ENCODE measurements around the gene CCDC148. TPM values are rescaled to one million over a fixed set of nuclear protein-coding genes. Genes with fewer than 3 reads are reported as not detected.

Gene CCDC148
- total and polyA plus RNA-seq, 5 donors from 2014 or later: not detected

- Histone ChIP-seq H3K9me3 (ENCODE audit: control insufficient read depth in 2 of 2, low read length in 2 of 2) (no peaks in the 10 kb centered on the region), H3K36me3 (ENCODE audit: control insufficient read depth, insufficient read depth, low read length) (no peaks in the 10 kb centered on the region), H3K27me3 (ENCODE audit: control insufficient read depth, insufficient read depth, low read length) (no peaks in the 10 kb centered on the region), H3K27ac (ENCODE audit: insufficient read depth, low read length, poor library complexity, severe bottlenecking) (no peak overlapping the region), H3K4me3 (ENCODE audit: low read depth, low read length) (no peak overlapping the region), H3K4me1 (ENCODE audit: control insufficient read depth, insufficient read depth, low read length, poor library complexity, severe bottlenecking) (no peaks in the 10 kb centered on the region)
- no peak overlapping the region for H3K27ac Mint-ChIP-seq
- ATAC-seq (ENCODE audit: low read depth in 2 of 2) (no peak), DNase-seq (no peak)
- no peak overlapping the region for H3K4me3 Mint-ChIP-seq
- peaks cover 0 to 2% (median 0%) of the 10 kb centered on the region in 7 donors for H3K9me3 Mint-ChIP-seq
- peaks cover 5% of the 10 kb centered on the region for H3K27me3 Mint-ChIP-seq
- H3K4me1 Mint-ChIP-seq: no peaks in the 10 kb centered on the region
- H3K36me3 Mint-ChIP-seq: no peaks in the 10 kb centered on the region
Observed at GRCh38 chr2:158134655-158135054, 321.9 kb downstream of the CCDC148 start.

GRCh38 chr2:158134055-158134454 is 322.5 kb downstream of the CCDC148 start:
- no peaks in the 10 kb centered on the region for H3K36me3 ChIP-seq (ENCODE audit: control insufficient read depth, insufficient read depth, low read length)
- no peaks in the 10 kb centered on the region for H3K27me3 ChIP-seq (ENCODE audit: control insufficient read depth, insufficient read depth, low read length)
- Mint-ChIP-seq H3K36me3 (no peaks in the 10 kb centered on the region), H3K4me1 (no peaks in the 10 kb centered on the region), H3K9me3 (peaks cover 0 to 2% (median 0%) of the 10 kb centered on the region in 7 donors), H3K4me3 (no peak overlapping the region), H3K27me3 (peaks cover 5% of the 10 kb centered on the region), H3K27ac (no peak overlapping the region)
- H3K27ac ChIP-seq (ENCODE audit: insufficient read depth, low read length, poor library complexity, severe bottlenecking): no peak overlapping the region
- no peaks in the 10 kb centered on the region for H3K9me3 ChIP-seq (ENCODE audit: control insufficient read depth in 2 of 2, low read length in 2 of 2)
- ATAC-seq (ENCODE audit: low read depth in 2 of 2): no peak
- no peak for DNase-seq
- H3K4me1 ChIP-seq (ENCODE audit: control insufficient read depth, insufficient read depth, low read length, poor library complexity, severe bottlenecking): no peaks in the 10 kb centered on the region
- no peak overlapping the region for H3K4me3 ChIP-seq (ENCODE audit: low read depth, low read length)

- Histone ChIP-seq H3K27ac (ENCODE audit: insufficient read depth, low read length, poor library complexity, severe bottlenecking) (no peak overlapping the region), H3K4me1 (ENCODE audit: control insufficient read depth, insufficient read depth, low read length, poor library complexity, severe bottlenecking) (no peaks in the 10 kb centered on the region), H3K4me3 (ENCODE audit: low read depth, low read length) (no peak overlapping the region), H3K9me3 (ENCODE audit: control insufficient read depth in 2 of 2, low read length in 2 of 2) (no peaks in the 10 kb centered on the region), H3K27me3 (ENCODE audit: control insufficient read depth, insufficient read depth, low read length) (no peaks in the 10 kb centered on the region), H3K36me3 (ENCODE audit: control insufficient read depth, insufficient read depth, low read length) (no peaks in the 10 kb centered on the region)
- ATAC-seq (ENCODE audit: low read depth in 2 of 2): no peak
- Mint-ChIP-seq H3K36me3 (no peaks in the 10 kb centered on the region), H3K27me3 (peaks cover 5% of the 10 kb centered on the region), H3K9me3 (peaks cover 0 to 2% (median 0%) of the 10 kb centered on the region in 7 donors), H3K4me1 (no peaks in the 10 kb centered on the region), H3K4me3 (no peak overlapping the region), H3K27ac (no peak overlapping the region)
- no peak for DNase-seq
Observed at GRCh38 chr2:158131919-158132566, 324.5 kb downstream of the CCDC148 start.

- Histone ChIP-seq H3K27ac (ENCODE audit: insufficient read depth, low read length, poor library complexity, severe bottlenecking) (no peak overlapping the region), H3K4me1 (ENCODE audit: control insufficient read depth, insufficient read depth, low read length, poor library complexity, severe bottlenecking) (no peaks in the 10 kb centered on the region), H3K36me3 (ENCODE audit: control insufficient read depth, insufficient read depth, low read length) (no peaks in the 10 kb centered on the region), H3K4me3 (ENCODE audit: low read depth, low read length) (no peak overlapping the region), H3K27me3 (ENCODE audit: control insufficient read depth, insufficient read depth, low read length) (no peaks in the 10 kb centered on the region), H3K9me3 (ENCODE audit: control insufficient read depth in 2 of 2, low read length in 2 of 2) (no peaks in the 10 kb centered on the region)
- Mint-ChIP-seq H3K4me1 (no peaks in the 10 kb centered on the region), H3K9me3 (peaks cover 0 to 1% (median 0%) of the 10 kb centered on the region in 7 donors), H3K4me3 (no peak overlapping the region), H3K27ac (no peak overlapping the region), H3K27me3 (peaks cover 5% of the 10 kb centered on the region), H3K36me3 (no peaks in the 10 kb centered on the region)
- ATAC-seq (ENCODE audit: low read depth in 2 of 2): no peak
- DNase-seq: no peak
Observed at GRCh38 chr2:158131483-158131912, 325.1 kb downstream of the CCDC148 start.

GRCh38 chr2:158130832-158131473 is 325.6 kb downstream of the CCDC148 start:
- no peaks in the 10 kb centered on the region for H3K36me3 Mint-ChIP-seq

GRCh38 chr2:158129037-158129436 is 327.5 kb downstream of the CCDC148 start:
- Histone ChIP-seq H3K4me1 (ENCODE audit: control insufficient read depth, insufficient read depth, low read length, poor library complexity, severe bottlenecking) (no peaks in the 10 kb centered on the region), H3K27ac (ENCODE audit: insufficient read depth, low read length, poor library complexity, severe bottlenecking) (no peak overlapping the region), H3K36me3 (ENCODE audit: control insufficient read depth, insufficient read depth, low read length) (no peaks in the 10 kb centered on the region), H3K27me3 (ENCODE audit: control insufficient read depth, insufficient read depth, low read length) (no peaks in the 10 kb centered on the region), H3K9me3 (ENCODE audit: control insufficient read depth in 2 of 2, low read length in 2 of 2) (no peaks in the 10 kb centered on the region), H3K4me3 (ENCODE audit: low read depth, low read length) (no peak overlapping the region)
- H3K4me1 Mint-ChIP-seq: no peaks in the 10 kb centered on the region
- H3K4me3 Mint-ChIP-seq: no peak overlapping the region
- DNase-seq: no peak
- H3K36me3 Mint-ChIP-seq: no peaks in the 10 kb centered on the region
- no peak for ATAC-seq (ENCODE audit: low read depth in 2 of 2)
- no peaks in the 10 kb centered on the region for H3K9me3 Mint-ChIP-seq
- H3K27me3 Mint-ChIP-seq: peaks cover 9% of the 10 kb centered on the region
- no peak overlapping the region for H3K27ac Mint-ChIP-seq

More at GRCh38 chr2:158130832-158131473, 325.6 kb downstream of the CCDC148 start:
- Mint-ChIP-seq H3K27ac (no peak overlapping the region), H3K4me1 (no peaks in the 10 kb centered on the region), H3K4me3 (no peak overlapping the region), H3K9me3 (no peaks in the 10 kb centered on the region), H3K27me3 (peaks cover 5% of the 10 kb centered on the region)
- H3K27ac ChIP-seq (ENCODE audit: insufficient read depth, low read length, poor library complexity, severe bottlenecking): no peak overlapping the region
- ATAC-seq (ENCODE audit: low read depth in 2 of 2) (no peak), DNase-seq (no peak)
- H3K36me3 ChIP-seq (ENCODE audit: control insufficient read depth, insufficient read depth, low read length): no peaks in the 10 kb centered on the region
- H3K4me3 ChIP-seq (ENCODE audit: low read depth, low read length): no peak overlapping the region
- no peaks in the 10 kb centered on the region for H3K9me3 ChIP-seq (ENCODE audit: control insufficient read depth in 2 of 2, low read length in 2 of 2)
- no peaks in the 10 kb centered on the region for H3K4me1 ChIP-seq (ENCODE audit: control insufficient read depth, insufficient read depth, low read length, poor library complexity, severe bottlenecking)
- H3K27me3 ChIP-seq (ENCODE audit: control insufficient read depth, insufficient read depth, low read length): no peaks in the 10 kb centered on the region

- Mint-ChIP-seq H3K4me3 (no peak overlapping the region), H3K27me3 (peaks cover 9% of the 10 kb centered on the region), H3K9me3 (no peaks in the 10 kb centered on the region), H3K4me1 (no peaks in the 10 kb centered on the region), H3K36me3 (no peaks in the 10 kb centered on the region), H3K27ac (no peak overlapping the region)
- Histone ChIP-seq H3K9me3 (ENCODE audit: control insufficient read depth in 2 of 2, low read length in 2 of 2) (no peaks in the 10 kb centered on the region), H3K27ac (ENCODE audit: insufficient read depth, low read length, poor library complexity, severe bottlenecking) (no peak overlapping the region), H3K4me3 (ENCODE audit: low read depth, low read length) (no peak overlapping the region), H3K4me1 (ENCODE audit: control insufficient read depth, insufficient read depth, low read length, poor library complexity, severe bottlenecking) (no peaks in the 10 kb centered on the region), H3K36me3 (ENCODE audit: control insufficient read depth, insufficient read depth, low read length) (no peaks in the 10 kb centered on the region), H3K27me3 (ENCODE audit: control insufficient read depth, insufficient read depth, low read length) (no peaks in the 10 kb centered on the region)
- ATAC-seq (ENCODE audit: low read depth in 2 of 2) (no peak), DNase-seq (no peak)
Observed at GRCh38 chr2:158128168-158128973, 328.2 kb downstream of the CCDC148 start.

All from CD4-positive, CD25-positive, alpha-beta regulatory T cell (primary cell).